ENCODE measurements around the gene CHD1L. TPM values are rescaled to one million over a fixed set of nuclear protein-coding genes. Genes with fewer than 3 reads are reported as not detected.
A peak's percentile ranks its signal among the peaks of the same experiment; 100 is the strongest.

CHD1L gene
- total and polyA plus RNA-seq, 2 of the 13 experiments (the other 11 are each of a cell fraction or from before 2014, with no cell fraction given), result 74.3 to 111 TPM

DNA sequence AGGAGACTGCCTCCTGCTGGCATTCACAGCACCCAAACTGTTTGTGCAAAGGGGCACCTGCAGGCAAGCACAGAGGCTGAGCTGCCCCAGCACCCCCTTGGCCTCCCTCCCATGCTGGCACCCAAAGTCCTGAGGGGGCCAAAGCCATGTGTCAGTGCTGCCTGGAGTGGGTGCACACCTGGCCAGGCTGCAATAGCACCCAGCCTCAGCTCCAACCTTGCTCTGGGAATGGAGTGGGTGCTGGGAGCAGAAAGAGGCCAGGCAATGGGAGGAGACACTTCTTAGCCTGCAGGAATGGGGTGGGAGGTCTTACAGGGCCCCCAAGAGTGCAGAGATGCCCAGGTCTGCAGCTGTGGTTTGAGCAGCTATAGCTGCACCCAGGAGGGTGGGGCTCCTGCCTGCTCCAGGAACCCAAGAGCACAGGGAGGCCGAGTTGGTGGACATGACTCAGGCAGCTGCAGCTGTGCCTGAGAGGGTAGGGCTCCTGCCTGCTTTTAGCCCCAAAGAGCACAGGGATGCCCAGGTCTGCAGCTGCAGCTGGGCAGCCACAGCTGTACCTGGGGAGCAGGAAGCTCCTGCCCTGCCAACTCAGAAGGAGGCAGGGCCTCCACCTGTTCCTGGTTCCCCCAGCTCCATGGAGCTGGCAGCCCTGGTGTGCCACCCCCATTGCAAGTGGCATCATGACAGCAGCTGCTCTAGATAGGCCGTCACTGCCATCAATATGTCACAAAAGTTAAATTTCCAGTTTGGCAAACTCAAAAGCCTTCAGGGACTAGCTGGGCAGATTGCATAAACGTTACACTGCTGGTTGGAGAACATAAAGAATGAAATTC lies 5.3 kb upstream of the CHD1L start (continued):
- TF ChIP-seq, protein P1, sequence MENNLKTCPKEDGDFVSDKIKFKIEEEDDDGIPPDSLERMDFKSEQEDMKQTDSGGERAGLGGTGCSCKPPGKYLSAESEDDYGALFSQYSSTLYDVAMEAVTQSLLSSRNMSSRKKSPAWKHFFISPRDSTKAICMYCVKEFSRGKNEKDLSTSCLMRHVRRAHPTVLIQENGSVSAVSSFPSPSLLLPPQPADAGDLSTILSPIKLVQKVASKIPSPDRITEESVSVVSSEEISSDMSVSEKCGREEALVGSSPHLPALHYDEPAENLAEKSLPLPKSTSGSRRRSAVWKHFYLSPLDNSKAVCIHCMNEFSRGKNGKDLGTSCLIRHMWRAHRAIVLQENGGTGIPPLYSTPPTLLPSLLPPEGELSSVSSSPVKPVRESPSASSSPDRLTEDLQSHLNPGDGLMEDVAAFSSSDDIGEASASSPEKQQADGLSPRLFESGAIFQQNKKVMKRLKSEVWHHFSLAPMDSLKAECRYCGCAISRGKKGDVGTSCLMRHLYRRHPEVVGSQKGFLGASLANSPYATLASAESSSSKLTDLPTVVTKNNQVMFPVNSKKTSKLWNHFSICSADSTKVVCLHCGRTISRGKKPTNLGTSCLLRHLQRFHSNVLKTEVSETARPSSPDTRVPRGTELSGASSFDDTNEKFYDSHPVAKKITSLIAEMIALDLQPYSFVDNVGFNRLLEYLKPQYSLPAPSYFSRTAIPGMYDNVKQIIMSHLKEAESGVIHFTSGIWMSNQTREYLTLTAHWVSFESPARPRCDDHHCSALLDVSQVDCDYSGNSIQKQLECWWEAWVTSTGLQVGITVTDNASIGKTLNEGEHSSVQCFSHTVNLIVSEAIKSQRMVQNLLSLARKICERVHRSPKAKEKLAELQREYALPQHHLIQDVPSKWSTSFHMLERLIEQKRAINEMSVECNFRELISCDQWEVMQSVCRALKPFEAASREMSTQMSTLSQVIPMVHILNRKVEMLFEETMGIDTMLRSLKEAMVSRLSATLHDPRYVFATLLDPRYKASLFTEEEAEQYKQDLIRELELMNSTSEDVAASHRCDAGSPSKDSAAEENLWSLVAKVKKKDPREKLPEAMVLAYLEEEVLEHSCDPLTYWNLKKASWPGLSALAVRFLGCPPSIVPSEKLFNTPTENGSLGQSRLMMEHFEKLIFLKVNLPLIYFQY (CRISPR knock-in tag; IDR thresholded peaks at IDR 0.05; ENCODE audit: borderline replicate concordance), result no peak
- 0 out of 2 replicates have a peak, but pooled peaks have one; percentile 17 for TF ChIP-seq ZBTB20 (CRISPR knock-in tag; IDR thresholded peaks at IDR 0.05; ENCODE audit: borderline replicate concordance, low read depth)
- TF ChIP-seq ZNF451 (CRISPR knock-in tag; IDR thresholded peaks at IDR 0.05), result peak; percentile 72; the same call in 1 of the 2 replicates
- TF ChIP-seq BORCS8-MEF2B (CRISPR knock-in tag; IDR thresholded peaks at IDR 0.05), result peak; percentile 69; the same call in 1 of the 2 replicates
- TF ChIP-seq, protein P2, sequence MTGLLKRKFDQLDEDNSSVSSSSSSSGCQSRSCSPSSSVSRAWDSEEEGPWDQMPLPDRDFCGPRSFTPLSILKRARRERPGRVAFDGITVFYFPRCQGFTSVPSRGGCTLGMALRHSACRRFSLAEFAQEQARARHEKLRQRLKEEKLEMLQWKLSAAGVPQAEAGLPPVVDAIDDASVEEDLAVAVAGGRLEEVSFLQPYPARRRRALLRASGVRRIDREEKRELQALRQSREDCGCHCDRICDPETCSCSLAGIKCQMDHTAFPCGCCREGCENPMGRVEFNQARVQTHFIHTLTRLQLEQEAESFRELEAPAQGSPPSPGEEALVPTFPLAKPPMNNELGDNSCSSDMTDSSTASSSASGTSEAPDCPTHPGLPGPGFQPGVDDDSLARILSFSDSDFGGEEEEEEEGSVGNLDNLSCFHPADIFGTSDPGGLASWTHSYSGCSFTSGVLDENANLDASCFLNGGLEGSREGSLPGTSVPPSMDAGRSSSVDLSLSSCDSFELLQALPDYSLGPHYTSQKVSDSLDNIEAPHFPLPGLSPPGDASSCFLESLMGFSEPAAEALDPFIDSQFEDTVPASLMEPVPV (CRISPR knock-in tag; IDR thresholded peaks at IDR 0.05), result peak; percentile 61; the same call in 1 of the 2 replicates
- no peak for TF ChIP-seq ZNF572 (CRISPR knock-in tag; IDR thresholded peaks at IDR 0.05)
